K562 (cell line): ENCODE results near the gene PI4KA. TPM values are rescaled to one million over a fixed set of nuclear protein-coding genes. Genes with fewer than 3 reads are reported as not detected.
A peak's percentile ranks its signal among the peaks of the same experiment; 100 is the strongest.

Source experiments
- ELF4 ChIP-seq: fragments of 450-650 bp; formaldehyde crosslinking; IDR thresholded peaks from 2 replicates; pipeline ENCODE4 v1.4.0; 2022; ENCODE audit warnings: missing genetic modification characterization
- FOXM1 ChIP-seq, 2 experiments: fragments of 450-650 bp in 1 of 2; sonication (generic) in 1 of 2; formaldehyde crosslinking in 1 of 2; IDR thresholded peaks; 2 replicates each; pipeline versions ENCODE4 v1.6.1 to v1.9.0; 2017 to 2022; ENCODE audit warnings: low read depth in 2 of 2, mild to moderate bottlenecking in 2 of 2, missing genetic modification reagents in 1 of 2, moderate library complexity in 1 of 2
- GTF2B ChIP-seq: IDR thresholded peaks from 2 replicates; pipeline ENCODE4 v1.6.1; 2011; ENCODE audit not compliant: insufficient read length; ENCODE audit errors: extremely low read depth
- NFIC ChIP-seq: fragments of 450-650 bp; IDR thresholded peaks from 2 replicates; pipeline ENCODE4 v1.6.1; 2017; ENCODE audit warnings: mild to moderate bottlenecking, inconsistent platforms
- POLR2B ChIP-seq: fragments of 450-650 bp; IDR thresholded peaks from 2 replicates; pipeline ENCODE4 v1.6.1; 2018; ENCODE audit warnings: low read depth; ENCODE audit not compliant: partially characterized antibody
- PPARD ChIP-seq: fragments of 250-450 bp; sonication (Bioruptor Pico); IDR thresholded peaks from 2 replicates; pipeline ENCODE4 v1.8.0; 2022; ENCODE audit warnings: inconsistent platforms, mild to moderate bottlenecking, moderate library complexity
- SNIP1 ChIP-seq: fragments of 450-650 bp; IDR thresholded peaks from 2 replicates; pipeline ENCODE4 v1.7.1; 2017; ENCODE audit warnings: low read depth, mild to moderate bottlenecking
- TCFL5 ChIP-seq: fragments of 250-450 bp; sonication (Bioruptor Pico); conservative IDR thresholded peaks from 2 replicates; pipeline ENCODE4 v1.6.1; 2021; ENCODE audit warnings: mild to moderate bottlenecking, moderate library complexity, matching md5 sums
- ZBTB11 ChIP-seq, 3 experiments: fragments of 200-800 bp in 1 of 3; fragments of 250-450 bp in 1 of 3; fragments of 450-650 bp in 1 of 3; sonication (Bioruptor Pico) in 1 of 3; sonication (Bioruptor generic) in 1 of 3; formaldehyde crosslinking in 1 of 3; IDR thresholded peaks; 2 replicates each; pipeline versions ENCODE4 v1.6.1 to v1.8.0; 2016 to 2022; ENCODE audit warnings: mild to moderate bottlenecking in 2 of 3, missing genetic modification characterization in 2 of 3, missing compliant biosample characterization in 1 of 3, moderate library complexity in 1 of 3
- ZEB2 ChIP-seq: fragments of 450-650 bp; IDR thresholded peaks from 2 replicates; pipeline ENCODE4 v1.6.1; 2016
- ZNF354B ChIP-seq: fragments of 250-450 bp; sonication (Bioruptor Pico); IDR thresholded peaks from 2 replicates; pipeline ENCODE4 v1.4.0; 2020
- polyA plus RNA-seq, 8 experiments: library from polyadenylated mRNA; depleted of rRNA in 4 of 8; stranded (reverse) in 5 of 8; unstranded in 3 of 8; fragments of >200 nt; fragmentation: Nextera tagmentation in 2 of 8; fragmentation: Illumina TruSeq in 1 of 8; extraction: Ambion mirVana in 2 of 8; extraction: Trizol in 1 of 8; gene quantifications; 2 replicates each; pipeline versions ENCODE4 v1.2.1 to v1.2.3, GENCODE V29; 2011 to 2014; ENCODE audit warnings: inconsistent platforms in 1 of 8, missing spikeins in 1 of 8
- total RNA-seq, 7 experiments: library from RNA; depleted of rRNA in 6 of 7; stranded (reverse); fragments of >200 nt in 6 of 7; fragmentation: Illumina TruSeq in 2 of 7; extraction: Trizol in 2 of 7; gene quantifications; 2 replicates each; pipeline versions ENCODE4 v1.2.1 to v1.2.3, GENCODE V29; 2011 to 2021; ENCODE audit warnings: low replicate concordance in 1 of 7
- TF ChIP-seq, protein P1 (sequence below): fragments of 250-450 bp; sonication (Bioruptor Pico); IDR thresholded peaks from 2 replicates; pipeline ENCODE4 v1.4.0; 2020; ENCODE audit warnings: borderline replicate concordance
- TF ChIP-seq, protein P2 (sequence below), 3 experiments: IDR thresholded peaks in 2 of 3; conservative IDR thresholded peaks in 1 of 3; 2 replicates each; pipeline ENCODE4 v1.5.1; 2011 to 2012; ENCODE audit warnings: low read length in 3 of 3, mild to moderate bottlenecking in 3 of 3, control low read depth in 2 of 3, improper control_type of control experiment in 1 of 3, inconsistent platforms in 1 of 3, low read depth in 1 of 3, mixed read lengths in 1 of 3, moderate library complexity in 1 of 3; ENCODE audit not compliant: insufficient read depth in 2 of 3
- TF ChIP-seq, protein P3 (sequence below): fragments of 250-450 bp; sonication (Bioruptor Pico); IDR thresholded peaks from 2 replicates; pipeline ENCODE4 v1.5.0; 2020; ENCODE audit warnings: mild to moderate bottlenecking, borderline replicate concordance

Gene PI4KA
- total and polyA plus RNA-seq, 9 of the 15 experiments (the other 6 are each of a cell fraction or from before 2014, with no cell fraction given) = 7.3 to 187 (median 84.7) TPM

DNA sequence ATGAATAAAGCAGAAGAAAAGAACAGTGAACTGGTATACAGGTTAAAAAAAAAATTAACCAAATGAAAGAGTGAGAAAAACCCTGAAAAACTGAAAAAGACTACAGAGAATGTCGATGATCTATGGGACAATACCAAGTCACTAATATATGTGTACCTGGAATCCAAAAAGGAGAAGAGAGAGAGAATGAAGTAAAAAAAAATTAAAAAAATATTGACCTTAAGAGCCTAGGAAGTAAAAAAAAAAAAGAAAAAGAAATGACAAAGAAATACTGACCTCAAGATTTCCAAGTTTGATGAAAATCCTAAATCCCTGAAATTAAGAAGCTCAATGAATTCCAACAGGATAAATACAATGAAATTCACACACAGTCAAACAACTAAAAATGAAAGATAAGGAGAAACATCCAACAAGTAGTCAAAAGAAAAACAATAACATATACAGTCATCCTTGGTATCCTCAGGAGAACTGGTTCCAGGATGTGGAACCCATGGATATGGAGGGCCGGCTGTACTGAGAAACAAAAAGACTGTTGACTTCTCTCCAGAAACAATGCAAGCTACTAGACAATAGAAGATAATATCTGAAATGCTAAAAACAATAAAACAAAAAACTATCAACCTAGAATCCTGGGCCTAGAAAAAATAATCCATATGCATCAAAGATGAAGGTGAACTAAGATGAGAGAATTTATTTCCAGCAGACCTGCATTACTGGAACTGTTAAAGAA lies 118.2 kb downstream of the PI4KA start (continued):
- TF ChIP-seq, protein P1, sequence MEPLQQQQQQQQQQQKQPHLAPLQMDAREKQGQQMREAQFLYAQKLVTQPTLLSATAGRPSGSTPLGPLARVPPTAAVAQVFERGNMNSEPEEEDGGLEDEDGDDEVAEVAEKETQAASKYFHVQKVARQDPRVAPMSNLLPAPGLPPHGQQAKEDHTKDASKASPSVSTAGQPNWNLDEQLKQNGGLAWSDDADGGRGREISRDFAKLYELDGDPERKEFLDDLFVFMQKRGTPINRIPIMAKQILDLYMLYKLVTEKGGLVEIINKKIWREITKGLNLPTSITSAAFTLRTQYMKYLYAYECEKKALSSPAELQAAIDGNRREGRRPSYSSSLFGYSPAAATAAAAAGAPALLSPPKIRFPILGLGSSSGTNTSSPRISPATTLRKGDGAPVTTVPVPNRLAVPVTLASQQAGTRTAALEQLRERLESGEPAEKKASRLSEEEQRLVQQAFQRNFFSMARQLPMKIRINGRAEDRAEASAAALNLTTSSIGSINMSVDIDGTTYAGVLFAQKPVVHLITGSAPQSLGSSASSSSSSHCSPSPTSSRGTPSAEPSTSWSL (CRISPR knock-in tag) = no peak
- TF ChIP-seq GTF2B (no peak), ZBTB11 (CRISPR knock-in tag; IDR thresholded peaks at IDR 0.05) (no peak), POLR2B (no peak), TCFL5 (CRISPR knock-in tag) (no peak), NFIC (peak; percentile 1; the same call in 1 of the 2 replicates), SNIP1 (peak; percentile 9; the same call in 1 of the 2 replicates), FOXM1 (IDR thresholded peaks at IDR 0.05; ENCODE audit: low read depth) (peak; percentile 23; the same call in 1 of the 2 replicates), FOXM1 (CRISPR knock-in tag; IDR thresholded peaks at IDR 0.05; ENCODE audit: low read depth) (no peak), ZNF354B (CRISPR knock-in tag) (peak; percentile 9; the same call in 1 of the 2 replicates), ZEB2 (peak; percentile 61; the same call in 1 of the 2 replicates), PPARD (0 out of 2 replicates have a peak, but pooled peaks have one; percentile 28), ELF4 (CRISPR knock-in tag) (0 out of 2 replicates have a peak, but pooled peaks have one; percentile 43)
- TF ChIP-seq, protein P2, sequence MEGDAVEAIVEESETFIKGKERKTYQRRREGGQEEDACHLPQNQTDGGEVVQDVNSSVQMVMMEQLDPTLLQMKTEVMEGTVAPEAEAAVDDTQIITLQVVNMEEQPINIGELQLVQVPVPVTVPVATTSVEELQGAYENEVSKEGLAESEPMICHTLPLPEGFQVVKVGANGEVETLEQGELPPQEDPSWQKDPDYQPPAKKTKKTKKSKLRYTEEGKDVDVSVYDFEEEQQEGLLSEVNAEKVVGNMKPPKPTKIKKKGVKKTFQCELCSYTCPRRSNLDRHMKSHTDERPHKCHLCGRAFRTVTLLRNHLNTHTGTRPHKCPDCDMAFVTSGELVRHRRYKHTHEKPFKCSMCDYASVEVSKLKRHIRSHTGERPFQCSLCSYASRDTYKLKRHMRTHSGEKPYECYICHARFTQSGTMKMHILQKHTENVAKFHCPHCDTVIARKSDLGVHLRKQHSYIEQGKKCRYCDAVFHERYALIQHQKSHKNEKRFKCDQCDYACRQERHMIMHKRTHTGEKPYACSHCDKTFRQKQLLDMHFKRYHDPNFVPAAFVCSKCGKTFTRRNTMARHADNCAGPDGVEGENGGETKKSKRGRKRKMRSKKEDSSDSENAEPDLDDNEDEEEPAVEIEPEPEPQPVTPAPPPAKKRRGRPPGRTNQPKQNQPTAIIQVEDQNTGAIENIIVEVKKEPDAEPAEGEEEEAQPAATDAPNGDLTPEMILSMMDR (IDR thresholded peaks at IDR 0.05 in 2 of 3, conservative IDR thresholded peaks at IDR 0.05 in 1 of 3; ENCODE audit: insufficient read depth in 2 of 3, low read depth in 1 of 3, low read length in 3 of 3) = 0 out of 6 replicates have a peak, but pooled peaks of 1 of the 3 experiments have one; percentile 5
- TF ChIP-seq, protein P3, sequence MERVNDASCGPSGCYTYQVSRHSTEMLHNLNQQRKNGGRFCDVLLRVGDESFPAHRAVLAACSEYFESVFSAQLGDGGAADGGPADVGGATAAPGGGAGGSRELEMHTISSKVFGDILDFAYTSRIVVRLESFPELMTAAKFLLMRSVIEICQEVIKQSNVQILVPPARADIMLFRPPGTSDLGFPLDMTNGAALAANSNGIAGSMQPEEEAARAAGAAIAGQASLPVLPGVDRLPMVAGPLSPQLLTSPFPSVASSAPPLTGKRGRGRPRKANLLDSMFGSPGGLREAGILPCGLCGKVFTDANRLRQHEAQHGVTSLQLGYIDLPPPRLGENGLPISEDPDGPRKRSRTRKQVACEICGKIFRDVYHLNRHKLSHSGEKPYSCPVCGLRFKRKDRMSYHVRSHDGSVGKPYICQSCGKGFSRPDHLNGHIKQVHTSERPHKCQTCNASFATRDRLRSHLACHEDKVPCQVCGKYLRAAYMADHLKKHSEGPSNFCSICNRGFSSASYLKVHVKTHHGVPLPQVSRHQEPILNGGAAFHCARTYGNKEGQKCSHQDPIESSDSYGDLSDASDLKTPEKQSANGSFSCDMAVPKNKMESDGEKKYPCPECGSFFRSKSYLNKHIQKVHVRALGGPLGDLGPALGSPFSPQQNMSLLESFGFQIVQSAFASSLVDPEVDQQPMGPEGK (CRISPR knock-in tag) = 0 out of 2 replicates have a peak, but pooled peaks have one; percentile 69
